ENCODE data around the gene MMP10.

Gene MMP10

DNA sequence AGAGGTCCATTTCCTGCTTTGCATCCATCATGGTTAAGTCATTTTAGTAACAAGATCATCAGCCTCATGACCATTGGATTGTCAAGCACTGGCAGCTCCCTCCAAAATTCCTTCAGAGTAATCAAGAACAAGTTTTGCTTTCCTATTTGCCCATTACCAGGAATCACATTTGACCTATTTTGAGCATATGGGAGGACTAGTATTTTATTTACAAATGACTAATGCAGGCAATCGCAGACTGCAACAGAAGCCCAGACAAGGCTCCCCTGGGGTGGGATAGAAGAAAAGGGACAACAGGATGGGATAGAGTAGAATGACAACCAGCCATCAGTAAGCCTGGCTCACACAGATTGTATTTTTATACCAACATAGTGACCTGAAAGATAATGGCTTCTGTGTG is 9.1 kb downstream of the MMP10 start:
- peak; percentile 8 for DNase-seq (ENCODE audit: low read depth)
- TF ChIP-seq, protein P1, sequence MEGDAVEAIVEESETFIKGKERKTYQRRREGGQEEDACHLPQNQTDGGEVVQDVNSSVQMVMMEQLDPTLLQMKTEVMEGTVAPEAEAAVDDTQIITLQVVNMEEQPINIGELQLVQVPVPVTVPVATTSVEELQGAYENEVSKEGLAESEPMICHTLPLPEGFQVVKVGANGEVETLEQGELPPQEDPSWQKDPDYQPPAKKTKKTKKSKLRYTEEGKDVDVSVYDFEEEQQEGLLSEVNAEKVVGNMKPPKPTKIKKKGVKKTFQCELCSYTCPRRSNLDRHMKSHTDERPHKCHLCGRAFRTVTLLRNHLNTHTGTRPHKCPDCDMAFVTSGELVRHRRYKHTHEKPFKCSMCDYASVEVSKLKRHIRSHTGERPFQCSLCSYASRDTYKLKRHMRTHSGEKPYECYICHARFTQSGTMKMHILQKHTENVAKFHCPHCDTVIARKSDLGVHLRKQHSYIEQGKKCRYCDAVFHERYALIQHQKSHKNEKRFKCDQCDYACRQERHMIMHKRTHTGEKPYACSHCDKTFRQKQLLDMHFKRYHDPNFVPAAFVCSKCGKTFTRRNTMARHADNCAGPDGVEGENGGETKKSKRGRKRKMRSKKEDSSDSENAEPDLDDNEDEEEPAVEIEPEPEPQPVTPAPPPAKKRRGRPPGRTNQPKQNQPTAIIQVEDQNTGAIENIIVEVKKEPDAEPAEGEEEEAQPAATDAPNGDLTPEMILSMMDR (conservative IDR thresholded peaks at IDR 0.05; ENCODE audit: control insufficient read depth, insufficient read depth, low read depth, low read length), result no peak
- H3K4me3 ChIP-seq (ENCODE audit: control insufficient read depth, low read depth, low read length), result no peak overlapping the region

DNA sequence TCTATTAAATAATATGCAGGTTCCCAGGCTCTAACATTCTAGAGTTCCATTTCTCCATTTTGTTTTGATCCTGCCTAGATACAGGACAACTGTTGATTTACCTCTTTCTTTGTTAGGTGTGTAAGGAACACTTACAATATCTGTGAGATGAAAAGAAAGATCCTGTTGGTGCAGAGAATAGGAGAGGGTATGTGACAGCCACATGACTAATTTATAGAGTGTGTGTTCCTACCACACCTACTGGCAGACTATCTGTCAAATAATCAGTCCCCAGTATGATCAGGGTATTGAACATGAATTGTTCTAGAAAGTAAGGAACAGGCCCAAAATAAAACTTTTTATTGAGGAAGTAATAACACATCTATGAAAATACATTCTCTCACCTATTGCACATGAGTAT is 10.2 kb downstream of the MMP10 start:
- DNase-seq (ENCODE audit: low read depth), result no peak
- no peak overlapping the region for H3K4me3 ChIP-seq (ENCODE audit: control insufficient read depth, low read depth, low read length)
- TF ChIP-seq, protein P1 (conservative IDR thresholded peaks at IDR 0.05; ENCODE audit: control insufficient read depth, insufficient read depth, low read depth, low read length), result no peak

DNA sequence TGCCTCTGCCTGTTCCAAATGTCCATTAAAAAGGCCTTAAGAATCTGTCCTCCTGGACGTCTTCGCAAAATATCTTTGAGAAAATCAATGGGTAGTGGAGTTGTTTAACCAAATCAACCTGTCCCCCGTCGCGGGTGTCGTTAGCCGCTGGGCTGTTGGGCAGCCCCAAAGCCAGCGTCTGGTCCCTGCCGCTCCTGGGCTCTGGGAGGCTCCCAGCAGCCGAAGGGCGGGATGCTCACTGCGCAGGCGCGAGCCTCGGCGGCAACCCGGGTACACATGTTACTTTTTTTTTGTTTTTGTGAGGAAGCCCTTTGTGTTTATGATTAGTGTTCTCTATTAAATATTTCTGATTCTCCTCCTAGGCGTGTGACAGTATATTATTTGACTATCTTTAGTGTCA is 12.6 kb downstream of the MMP10 start:
- H3K4me3 ChIP-seq (ENCODE audit: control insufficient read depth, low read depth, low read length), result no peak overlapping the region
- no peak for DNase-seq (ENCODE audit: low read depth)
- TF ChIP-seq, protein P1 (conservative IDR thresholded peaks at IDR 0.05; ENCODE audit: control insufficient read depth, insufficient read depth, low read depth, low read length), result no peak

DNA sequence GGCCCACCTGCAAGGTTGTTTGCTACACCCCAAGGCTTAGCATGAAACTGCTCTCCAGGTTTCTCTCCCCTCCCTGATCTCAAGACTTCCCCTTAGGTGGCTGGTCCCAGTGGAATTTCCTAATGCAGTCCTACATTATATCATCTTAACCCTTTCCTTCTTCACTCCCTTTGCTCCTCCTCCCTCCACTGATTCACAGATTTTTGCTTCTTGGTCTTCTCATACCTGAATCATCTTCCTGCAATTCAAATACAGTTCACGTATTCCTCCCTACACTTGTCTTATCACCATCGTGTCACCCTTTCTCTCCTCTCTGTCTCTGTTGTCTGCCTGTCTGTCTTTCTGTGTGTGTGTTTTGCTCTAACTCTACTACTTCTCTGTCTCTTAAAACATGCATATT is 17.0 kb downstream of the MMP10 start:
- no peak overlapping the region for H3K4me3 ChIP-seq (ENCODE audit: control insufficient read depth, low read depth, low read length)
- DNase-seq (ENCODE audit: low read depth), result no peak
- TF ChIP-seq, protein P1 (conservative IDR thresholded peaks at IDR 0.05; ENCODE audit: control insufficient read depth, insufficient read depth, low read depth, low read length), result no peak

DNA sequence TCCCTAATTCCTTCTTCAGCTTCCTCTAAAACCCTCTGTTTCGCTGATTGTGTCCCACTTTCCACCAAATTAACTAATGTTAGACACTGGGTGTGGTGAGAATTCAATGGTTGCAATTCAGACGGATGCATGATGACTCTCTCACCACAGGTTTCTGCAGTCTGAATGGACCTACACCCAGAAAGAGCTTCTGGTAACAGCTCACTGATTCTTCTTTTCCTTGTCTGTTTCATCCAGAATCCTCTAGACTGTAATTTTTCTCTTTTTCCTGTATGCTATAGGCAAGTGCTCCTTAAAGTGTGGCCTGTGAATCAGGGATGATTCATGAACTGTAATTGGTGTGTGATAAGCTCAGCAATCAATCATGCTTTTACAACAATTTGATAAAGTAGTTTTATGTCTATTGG is 18.1 kb downstream of the MMP10 start:
- no peak overlapping the region for H3K4me3 ChIP-seq (ENCODE audit: control insufficient read depth, low read depth, low read length)
- DNase-seq (ENCODE audit: low read depth), result peak; percentile 45
- TF ChIP-seq, protein P1 (conservative IDR thresholded peaks at IDR 0.05; ENCODE audit: control insufficient read depth, insufficient read depth, low read depth, low read length), result no peak

DNA sequence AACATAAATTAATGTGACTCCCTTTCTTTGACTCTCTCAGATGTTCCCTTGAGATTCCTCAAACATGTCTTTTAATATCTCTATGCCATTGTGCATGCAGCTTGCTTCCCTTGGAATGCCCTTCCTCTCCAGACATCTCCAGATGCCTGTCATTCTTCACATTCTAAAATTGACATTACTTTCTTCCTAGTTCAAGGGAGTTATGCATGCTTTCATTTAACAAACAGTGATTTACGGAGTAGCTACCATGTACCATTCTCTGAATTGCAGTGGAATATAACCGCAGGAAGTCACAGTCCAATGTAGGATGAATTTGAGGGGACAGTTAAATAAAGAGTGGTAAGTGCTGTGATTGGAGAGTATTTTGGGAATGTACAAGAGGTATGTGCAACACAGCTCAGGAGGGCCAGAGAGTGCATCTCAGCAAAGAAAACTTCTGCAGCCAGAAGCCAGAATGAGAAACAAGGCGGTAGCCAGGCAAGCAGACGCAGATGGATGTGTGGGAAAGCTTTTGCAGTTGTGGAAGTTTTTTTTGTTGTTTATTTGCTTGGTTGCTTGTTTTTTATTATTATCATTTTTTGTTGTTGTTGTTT is 18.7 kb downstream of the MMP10 start:
- no peak overlapping the region for H3K4me3 ChIP-seq (ENCODE audit: control insufficient read depth, low read depth, low read length)
- no peak for DNase-seq (ENCODE audit: low read depth)
- TF ChIP-seq, protein P1 (conservative IDR thresholded peaks at IDR 0.05; ENCODE audit: control insufficient read depth, insufficient read depth, low read depth, low read length), result no peak
